ENCODE measurements around the gene BTBD9.
"Not testable (repeated sequence)": the region's sequence is repeated elsewhere in the genome, so short reads cannot be mapped to it uniquely, and the experiment has no call there.

Gene BTBD9

GRCh38 chr6:38349795-38350194, 289.9 kb downstream of the BTBD9 start:
- H3K79me1 ChIP-seq (ENCODE audit: low read length): no peaks in the 10 kb centered on the region
- WGBS (ENCODE audit: extremely low coverage, insufficient coverage, low lambda C conversion rate): no CpG with 5 or more reads among the region's 3 CpGs
- peak; percentile 73 for DNase-seq

GRCh38 chr6:38349221-38349620, 290.5 kb downstream of the BTBD9 start:
- Histone ChIP-seq H3K9ac (ENCODE audit: low read length) (no peak overlapping the region), H2BK5ac (ENCODE audit: low read length) (no peak overlapping the region), H4K5ac (ENCODE audit: low read length) (no peak overlapping the region), H2BK120ac (ENCODE audit: low read depth, low read length) (no peak overlapping the region), H3K4me1 (ENCODE audit: control insufficient read depth, low read depth, low read length) (peaks cover 2% of the 10 kb centered on the region), H2BK15ac (replicated peaks; ENCODE audit: low read depth) (no peak overlapping the region), H3K18ac (ENCODE audit: low read length) (no peak overlapping the region), H3K36me3 (ENCODE audit: control insufficient read depth, insufficient read depth, low read length) (no peaks in the 10 kb centered on the region), H3K23ac (ENCODE audit: low read length) (no peak overlapping the region), H3K4ac (ENCODE audit: low read depth, low read length) (no peak overlapping the region), H3K4me3 (ENCODE audit: low read length) (no peak overlapping the region), H4K8ac (ENCODE audit: low read depth, low read length) (no peak overlapping the region), H3K27me3 (ENCODE audit: insufficient read depth, low read length, poor library complexity) (no peaks in the 10 kb centered on the region), H3K79me2 (ENCODE audit: control insufficient read depth, insufficient read depth, low read length) (no peaks in the 10 kb centered on the region), H3K27ac (ENCODE audit: low read depth, low read length) (no peak overlapping the region), H3K4me2 (ENCODE audit: low read length) (no peak overlapping the region), H3K79me1 (ENCODE audit: low read length) (no peaks in the 10 kb centered on the region), H3K56ac (ENCODE audit: low read length) (no peak overlapping the region), H2AK5ac (ENCODE audit: low read length) (no peak overlapping the region)
- WGBS (ENCODE audit: extremely low coverage, insufficient coverage, low lambda C conversion rate): no CpG with 5 or more reads among the region's 2 CpGs
- no peak for DNase-seq

More at GRCh38 chr6:38349795-38350194, 289.9 kb downstream of the BTBD9 start:
- H2BK5ac ChIP-seq (ENCODE audit: low read length): no peak overlapping the region
- peaks cover 2% of the 10 kb centered on the region for H3K4me1 ChIP-seq (ENCODE audit: control insufficient read depth, low read depth, low read length)
- H3K4ac ChIP-seq (ENCODE audit: low read depth, low read length): peak overlapping the region; percentile 70
- no peak overlapping the region for H3K9ac ChIP-seq (ENCODE audit: low read length)
- no peak overlapping the region for H2BK15ac ChIP-seq (replicated peaks; ENCODE audit: low read depth)
- no peak overlapping the region for H2AK5ac ChIP-seq (ENCODE audit: low read length)
- H3K4me3 ChIP-seq (ENCODE audit: low read length): no peak overlapping the region
- H2BK120ac ChIP-seq (ENCODE audit: low read depth, low read length): no peak overlapping the region
- no peaks in the 10 kb centered on the region for H3K36me3 ChIP-seq (ENCODE audit: control insufficient read depth, insufficient read depth, low read length)
- no peaks in the 10 kb centered on the region for H3K79me2 ChIP-seq (ENCODE audit: control insufficient read depth, insufficient read depth, low read length)
- no peak overlapping the region for H3K27ac ChIP-seq (ENCODE audit: low read depth, low read length)
- H3K18ac ChIP-seq (ENCODE audit: low read length): peak overlapping the region; percentile 41
- no peak overlapping the region for H3K23ac ChIP-seq (ENCODE audit: low read length)
- no peak overlapping the region for H3K4me2 ChIP-seq (ENCODE audit: low read length)
- H3K27me3 ChIP-seq (ENCODE audit: insufficient read depth, low read length, poor library complexity): no peaks in the 10 kb centered on the region
- H3K56ac ChIP-seq (ENCODE audit: low read length): no peak overlapping the region
- H4K8ac ChIP-seq (ENCODE audit: low read depth, low read length): no peak overlapping the region
- no peak overlapping the region for H4K5ac ChIP-seq (ENCODE audit: low read length)

DNA sequence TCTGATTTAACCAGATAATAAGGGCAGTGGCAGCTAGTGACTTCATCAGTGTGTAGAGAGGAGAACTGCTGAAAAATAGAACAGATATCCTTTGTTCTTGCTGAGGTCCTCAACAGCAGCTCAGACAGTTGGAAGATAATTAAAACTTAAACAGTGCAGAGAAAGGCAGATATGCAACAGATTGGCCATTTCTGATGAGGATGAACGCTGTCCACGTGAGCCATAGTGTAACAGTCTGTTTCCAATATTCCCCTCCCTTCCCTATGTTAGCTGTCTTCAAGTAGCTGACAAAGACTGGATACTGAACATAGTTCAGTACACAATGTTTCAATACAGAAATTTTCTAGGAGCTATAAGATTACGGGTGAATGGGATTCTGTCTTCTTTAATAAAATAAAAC, 291.4 kb downstream of the BTBD9 start:
- H3K56ac ChIP-seq (ENCODE audit: low read length): no peak overlapping the region
- H2BK15ac ChIP-seq (replicated peaks; ENCODE audit: low read depth): no peak overlapping the region
- no peak overlapping the region for H2BK5ac ChIP-seq (ENCODE audit: low read length)
- H3K27ac ChIP-seq (ENCODE audit: low read depth, low read length): no peak overlapping the region
- no peaks in the 10 kb centered on the region for H3K27me3 ChIP-seq (ENCODE audit: insufficient read depth, low read length, poor library complexity)
- no peaks in the 10 kb centered on the region for H3K36me3 ChIP-seq (ENCODE audit: control insufficient read depth, insufficient read depth, low read length)
- no peak overlapping the region for H2BK120ac ChIP-seq (ENCODE audit: low read depth, low read length)
- H3K4me1 ChIP-seq (ENCODE audit: control insufficient read depth, low read depth, low read length): peaks cover 2% of the 10 kb centered on the region
- H4K5ac ChIP-seq (ENCODE audit: low read length): no peak overlapping the region
- H3K18ac ChIP-seq (ENCODE audit: low read length): no peak overlapping the region
- no peaks in the 10 kb centered on the region for H3K79me1 ChIP-seq (ENCODE audit: low read length)
- no peak overlapping the region for H2AK5ac ChIP-seq (ENCODE audit: low read length)
- no CpG with 5 or more reads among the region's 3 CpGs for WGBS (ENCODE audit: extremely low coverage, insufficient coverage, low lambda C conversion rate)
- no peak overlapping the region for H3K23ac ChIP-seq (ENCODE audit: low read length)
- DNase-seq: no peak
- no peaks in the 10 kb centered on the region for H3K79me2 ChIP-seq (ENCODE audit: control insufficient read depth, insufficient read depth, low read length)
- H4K8ac ChIP-seq (ENCODE audit: low read depth, low read length): no peak overlapping the region
- H3K4ac ChIP-seq (ENCODE audit: low read depth, low read length): no peak overlapping the region
- H3K4me2 ChIP-seq (ENCODE audit: low read length): no peak overlapping the region
- H3K4me3 ChIP-seq (ENCODE audit: low read length): no peak overlapping the region
- H3K9ac ChIP-seq (ENCODE audit: low read length): no peak overlapping the region

- H3K79me1 ChIP-seq (ENCODE audit: low read length); H3K4me3 ChIP-seq (ENCODE audit: low read length); H2AK5ac ChIP-seq (ENCODE audit: low read length); H3K9ac ChIP-seq (ENCODE audit: low read length); H3K4ac ChIP-seq (ENCODE audit: low read depth, low read length); H4K8ac ChIP-seq (ENCODE audit: low read depth, low read length); H3K4me2 ChIP-seq (ENCODE audit: low read length); H3K36me3 ChIP-seq (ENCODE audit: control insufficient read depth, insufficient read depth, low read length); H3K4me1 ChIP-seq (ENCODE audit: control insufficient read depth, low read depth, low read length); H3K18ac ChIP-seq (ENCODE audit: low read length); H3K79me2 ChIP-seq (ENCODE audit: control insufficient read depth, insufficient read depth, low read length); H3K56ac ChIP-seq (ENCODE audit: low read length); H2BK15ac ChIP-seq (replicated peaks; ENCODE audit: low read depth); H3K27me3 ChIP-seq (ENCODE audit: insufficient read depth, low read length, poor library complexity); H3K23ac ChIP-seq (ENCODE audit: low read length); H2BK5ac ChIP-seq (ENCODE audit: low read length); H2BK120ac ChIP-seq (ENCODE audit: low read depth, low read length); H3K27ac ChIP-seq (ENCODE audit: low read depth, low read length); H4K5ac ChIP-seq (ENCODE audit: low read length); DNase-seq: not testable (repeated sequence)
- WGBS (ENCODE audit: extremely low coverage, insufficient coverage, low lambda C conversion rate): no CpG with 5 or more reads among the region's 8 CpGs
Observed at GRCh38 chr6:38347829-38348228, 291.9 kb downstream of the BTBD9 start.

DNA sequence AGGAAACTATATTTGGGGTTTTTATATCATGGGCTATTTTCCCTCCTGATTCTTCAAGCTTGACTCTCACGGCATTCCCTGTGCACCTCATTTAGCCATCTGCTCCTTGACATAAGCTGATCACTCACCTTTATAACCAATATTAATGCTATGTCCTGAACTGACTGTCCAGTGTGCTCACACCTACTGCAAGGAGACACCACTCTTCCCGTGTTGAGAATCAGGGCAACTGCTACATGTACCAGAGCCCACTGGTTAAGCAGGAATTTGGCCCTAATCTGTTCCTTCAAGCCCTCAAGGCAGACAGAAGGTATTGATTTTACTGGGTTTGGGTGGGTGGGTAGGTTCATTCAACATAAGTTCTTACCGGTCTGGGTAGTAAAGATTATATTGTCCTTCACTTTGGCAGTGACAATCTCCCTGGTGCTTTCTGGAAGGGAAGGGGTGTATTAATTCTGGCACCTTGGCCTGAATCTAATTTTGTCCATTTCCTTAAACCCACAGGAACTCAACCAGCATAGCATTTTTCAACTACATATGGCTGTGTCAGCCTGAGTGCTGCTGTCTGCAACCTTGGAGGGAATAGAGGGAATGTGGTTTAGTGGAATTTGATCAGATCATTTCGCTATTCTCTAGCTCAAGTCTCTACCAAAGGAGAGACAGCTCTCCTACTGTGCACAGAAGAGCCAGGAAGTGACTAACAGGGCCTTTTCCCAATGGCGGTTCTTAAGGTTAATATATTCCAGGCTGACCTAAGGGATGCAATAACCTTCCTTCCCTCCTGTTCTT, 293.2 kb downstream of the BTBD9 start:
- H2AK5ac ChIP-seq (ENCODE audit: low read length): no peak overlapping the region
- WGBS (ENCODE audit: extremely low coverage, insufficient coverage, low lambda C conversion rate): no CpG with 5 or more reads among the region's 5 CpGs
- H3K18ac ChIP-seq (ENCODE audit: low read length): peak overlapping the region; percentile 45
- H3K56ac ChIP-seq (ENCODE audit: low read length): peak overlapping the region; percentile 52
- H3K27ac ChIP-seq (ENCODE audit: low read depth, low read length): peak overlapping the region; percentile 46
- no peak overlapping the region for H3K4me2 ChIP-seq (ENCODE audit: low read length)
- H3K4me3 ChIP-seq (ENCODE audit: low read length): no peak overlapping the region
- no peaks in the 10 kb centered on the region for H3K79me1 ChIP-seq (ENCODE audit: low read length)
- peak overlapping the region; percentile 48 for H2BK5ac ChIP-seq (ENCODE audit: low read length)
- no peaks in the 10 kb centered on the region for H3K27me3 ChIP-seq (ENCODE audit: insufficient read depth, low read length, poor library complexity)
- H3K36me3 ChIP-seq (ENCODE audit: control insufficient read depth, insufficient read depth, low read length): no peaks in the 10 kb centered on the region
- no peaks in the 10 kb centered on the region for H3K79me2 ChIP-seq (ENCODE audit: control insufficient read depth, insufficient read depth, low read length)
- no peak overlapping the region for H3K4ac ChIP-seq (ENCODE audit: low read depth, low read length)
- H3K23ac ChIP-seq (ENCODE audit: low read length): no peak overlapping the region
- DNase-seq: peak; percentile 86
- peak overlapping the region; percentile 19 for H2BK120ac ChIP-seq (ENCODE audit: low read depth, low read length)
- peaks cover 2% of the 10 kb centered on the region for H3K4me1 ChIP-seq (ENCODE audit: control insufficient read depth, low read depth, low read length)
- H4K8ac ChIP-seq (ENCODE audit: low read depth, low read length): peak overlapping the region; percentile 82
- peak overlapping the region; percentile 10 for H3K9ac ChIP-seq (ENCODE audit: low read length)
- no peak overlapping the region for H2BK15ac ChIP-seq (replicated peaks; ENCODE audit: low read depth)
- no peak overlapping the region for H4K5ac ChIP-seq (ENCODE audit: low read length)

DNA sequence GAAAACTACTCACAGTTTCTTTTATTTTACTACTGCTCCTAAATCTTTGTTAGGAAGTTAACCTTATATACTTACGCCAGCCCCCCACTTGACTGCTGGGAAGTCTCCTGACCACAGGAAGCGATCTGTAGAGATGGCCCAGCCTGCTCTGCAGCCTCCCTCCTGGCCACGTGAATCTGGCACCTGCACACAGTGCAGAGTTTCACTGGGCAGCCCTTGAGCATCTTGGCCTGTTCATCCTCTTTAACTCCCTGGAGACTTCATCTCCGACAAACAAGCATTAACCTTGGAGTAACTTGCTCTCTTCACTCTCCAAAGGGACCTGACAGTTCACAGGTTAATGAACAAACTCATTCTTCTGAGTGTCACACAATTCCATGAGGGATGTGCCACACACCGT, 294.1 kb downstream of the BTBD9 start:
- Histone ChIP-seq H2BK15ac (replicated peaks; ENCODE audit: low read depth) (no peak overlapping the region), H3K4ac (ENCODE audit: low read depth, low read length) (peak overlapping the region; percentile 91), H3K23ac (ENCODE audit: low read length) (no peak overlapping the region), H3K4me1 (ENCODE audit: control insufficient read depth, low read depth, low read length) (peaks cover 2% of the 10 kb centered on the region), H3K27ac (ENCODE audit: low read depth, low read length) (peak overlapping the region; percentile 12), H3K79me2 (ENCODE audit: control insufficient read depth, insufficient read depth, low read length) (no peaks in the 10 kb centered on the region), H3K27me3 (ENCODE audit: insufficient read depth, low read length, poor library complexity) (no peaks in the 10 kb centered on the region), H3K79me1 (ENCODE audit: low read length) (no peaks in the 10 kb centered on the region), H2AK5ac (ENCODE audit: low read length) (no peak overlapping the region), H4K5ac (ENCODE audit: low read length) (no peak overlapping the region), H3K36me3 (ENCODE audit: control insufficient read depth, insufficient read depth, low read length) (no peaks in the 10 kb centered on the region), H3K4me3 (ENCODE audit: low read length) (no peak overlapping the region), H3K9ac (ENCODE audit: low read length) (no peak overlapping the region), H2BK5ac (ENCODE audit: low read length) (no peak overlapping the region), H4K8ac (ENCODE audit: low read depth, low read length) (no peak overlapping the region), H2BK120ac (ENCODE audit: low read depth, low read length) (no peak overlapping the region), H3K18ac (ENCODE audit: low read length) (peak overlapping the region; percentile 83), H3K56ac (ENCODE audit: low read length) (no peak overlapping the region), H3K4me2 (ENCODE audit: low read length) (no peak overlapping the region)
- WGBS (ENCODE audit: extremely low coverage, insufficient coverage, low lambda C conversion rate): no CpG with 5 or more reads among the region's 5 CpGs
- no peak for DNase-seq
